Measurements from ENCODE around the gene NXPH3.

The NXPH3 gene

DNA sequence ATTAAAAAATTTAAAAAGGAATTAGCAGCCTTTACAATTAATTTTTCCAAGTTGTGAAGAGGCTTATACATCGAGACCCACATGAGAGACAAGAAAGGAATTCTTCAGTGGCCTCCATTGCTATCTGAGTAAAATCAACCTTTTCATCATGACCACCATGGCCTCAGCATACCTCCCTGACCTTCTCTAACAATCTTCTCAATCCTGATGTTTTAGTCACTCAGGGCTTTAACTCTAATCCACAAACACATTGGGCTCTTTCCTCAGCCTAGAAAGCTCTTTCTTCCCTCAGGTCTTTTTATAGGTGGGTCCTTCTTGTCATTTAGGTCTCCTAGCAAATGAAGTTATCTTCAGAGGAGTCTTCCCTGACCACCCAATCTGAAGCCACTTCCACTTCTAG is 55.8 kb downstream of the NXPH3 start:
- no peak for FAIRE-seq

All from TTC549 (cell line).